Effector CD8-positive, alpha-beta T cell (primary cell): ENCODE results near the gene CYB5R2.
"Not testable (repeated sequence)": the region's sequence is repeated elsewhere in the genome, so short reads cannot be mapped to it uniquely, and the experiment has no call there.

Source experiments
- DNase-seq: peaks from one replicate; lab custom pipeline; 2025; lab: John Stamatoyannopoulos, UW

Gene CYB5R2

GRCh38 chr11:7668911-7669310, 4.4 kb downstream of the CYB5R2 start:
- no peak for DNase-seq

- DNase-seq = no peak
Observed at GRCh38 chr11:7668464-7668863, 4.8 kb downstream of the CYB5R2 start.

- no peak for DNase-seq
Observed at GRCh38 chr11:7667460-7667859, 5.8 kb downstream of the CYB5R2 start.

GRCh38 chr11:7666292-7666866, 6.9 kb downstream of the CYB5R2 start:
- no peak for DNase-seq

GRCh38 chr11:7665473-7666291, 7.6 kb downstream of the CYB5R2 start:
- peak; percentile 57 for DNase-seq

- DNase-seq = no peak
Observed at GRCh38 chr11:7664867-7665266, 8.4 kb downstream of the CYB5R2 start.

GRCh38 chr11:7663531-7663930, 9.8 kb downstream of the CYB5R2 start:
- not testable (repeated sequence) for DNase-seq

GRCh38 chr11:7657306-7658025, 15.8 kb downstream of the CYB5R2 start:
- no peak for DNase-seq

GRCh38 chr11:7656704-7657103, 16.6 kb downstream of the CYB5R2 start:
- DNase-seq = no peak

- no peak for DNase-seq
Observed at GRCh38 chr11:7655253-7656217, 17.8 kb downstream of the CYB5R2 start.

- no peak for DNase-seq
Observed at GRCh38 chr11:7654195-7654705, 19.1 kb downstream of the CYB5R2 start.

GRCh38 chr11:7651700-7652099, 21.6 kb downstream of the CYB5R2 start:
- no peak for DNase-seq

- no peak for DNase-seq
Observed at GRCh38 chr11:7651140-7651551, 22.2 kb downstream of the CYB5R2 start.

GRCh38 chr11:7648264-7648663, 25.0 kb downstream of the CYB5R2 start:
- DNase-seq = no peak

- no peak for DNase-seq
Observed at GRCh38 chr11:7646866-7647265, 26.4 kb downstream of the CYB5R2 start.

- no peak for DNase-seq
Observed at GRCh38 chr11:7645206-7645605, 28.1 kb downstream of the CYB5R2 start.

- no peak for DNase-seq
Observed at GRCh38 chr11:7643314-7643713, 30.0 kb downstream of the CYB5R2 start.

- no peak for DNase-seq
Observed at GRCh38 chr11:7642747-7643146, 30.6 kb downstream of the CYB5R2 start.

GRCh38 chr11:7640816-7641215, 32.5 kb downstream of the CYB5R2 start:
- DNase-seq = no peak

- no peak for DNase-seq
Observed at GRCh38 chr11:7639643-7640025, 33.7 kb downstream of the CYB5R2 start.
